K562 (cell line): ENCODE results near the gene CTSW. TPM values are rescaled to one million over a fixed set of nuclear protein-coding genes. Genes with fewer than 3 reads are reported as not detected.
A peak's percentile ranks its signal among the peaks of the same experiment; 100 is the strongest.

Source experiments
- CC2D1A ChIP-seq: fragments of 450-650 bp; IDR thresholded peaks from 2 replicates; pipeline ENCODE4 v1.6.1; 2017; ENCODE audit warnings: mild to moderate bottlenecking
- MAFG ChIP-seq: fragments of 450-650 bp; conservative IDR thresholded peaks from 2 replicates; pipeline ENCODE4 v1.6.1; 2016; ENCODE audit warnings: missing genetic modification characterization, missing compliant biosample characterization
- MLX ChIP-seq, 2 experiments: fragments of 450-650 bp in 1 of 2; sonication (generic) in 1 of 2; formaldehyde crosslinking; conservative IDR thresholded peaks; 2 replicates each; pipeline versions ENCODE4 v1.4.0 to v1.8.1; 2020 to 2022; ENCODE audit warnings: mild to moderate bottlenecking in 1 of 2, missing genetic modification reagents in 1 of 2
- RBFOX2 ChIP-seq: fragments of 200-400 bp; formaldehyde crosslinking; IDR thresholded peaks from 2 replicates; pipeline ENCODE4 v1.6.1; 2017; ENCODE audit warnings: low read depth, mild to moderate bottlenecking, low read length, moderate library complexity
- RBM34 ChIP-seq: fragments of 200-400 bp; formaldehyde crosslinking; IDR thresholded peaks from 2 replicates; pipeline ENCODE4 v1.6.1; 2018; ENCODE audit warnings: low read length, borderline replicate concordance; ENCODE audit not compliant: insufficient read depth
- SMC3 ChIP-seq: conservative IDR thresholded peaks from 2 replicates; pipeline ENCODE4 v1.6.1; 2011; ENCODE audit warnings: low read depth, low read length, improper control_type of control experiment; ENCODE audit not compliant: insufficient read depth
- ZBTB34 ChIP-seq: fragments of 250-450 bp; sonication (Bioruptor Pico); IDR thresholded peaks from 2 replicates; pipeline ENCODE4 v1.8.0; 2021; ENCODE audit warnings: mild to moderate bottlenecking, moderate library complexity
- ZKSCAN1 ChIP-seq: fragments of 150-350 bp; IDR thresholded peaks from 2 replicates; pipeline ENCODE4 v1.6.1; 2016; ENCODE audit warnings: low read depth, low read length
- ZMIZ1 ChIP-seq, 2 experiments: fragments of 150-350 bp in 1 of 2; IDR thresholded peaks; 2 replicates each; pipeline ENCODE4 v1.6.1; 2012 to 2016; ENCODE audit warnings: low read depth in 2 of 2, low read length in 2 of 2, mild to moderate bottlenecking in 1 of 2, moderate library complexity in 1 of 2
- ZNF140 ChIP-seq: fragments of 250-450 bp; sonication (Bioruptor Pico); IDR thresholded peaks from 2 replicates; pipeline ENCODE4 v1.8.0; 2021; ENCODE audit warnings: moderate library complexity, mild to moderate bottlenecking, inconsistent platforms
- ZNF165 ChIP-seq: fragments of 250-450 bp; sonication (Bioruptor Pico); IDR thresholded peaks from 2 replicates; pipeline ENCODE4 v1.4.0; 2020; ENCODE audit warnings: borderline replicate concordance
- ZNF175 ChIP-seq: fragments of 200-800 bp; sonication (Bioruptor generic); IDR thresholded peaks from 2 replicates; pipeline ENCODE4 v1.6.1; 2016; ENCODE audit warnings: low read depth, mild to moderate bottlenecking, missing genetic modification characterization, missing compliant biosample characterization
- ZNF212 ChIP-seq: fragments of 450-650 bp; formaldehyde crosslinking; IDR thresholded peaks from 2 replicates; pipeline ENCODE4 v1.4.0; 2020; ENCODE audit warnings: mild to moderate bottlenecking
- ZNF23 ChIP-seq: fragments of 250-450 bp; sonication (Bioruptor Pico); IDR thresholded peaks from 2 replicates; pipeline ENCODE4 v1.4.0; 2020; ENCODE audit warnings: mild to moderate bottlenecking
- ZNF449 ChIP-seq: fragments of 250-450 bp; sonication (Bioruptor Pico); IDR thresholded peaks from 2 replicates; pipeline ENCODE4 v1.8.0; 2022; ENCODE audit warnings: moderate library complexity, mild to moderate bottlenecking, inconsistent platforms
- ZNF717 ChIP-seq: fragments of 250-450 bp; sonication (Bioruptor Pico); IDR thresholded peaks from 2 replicates; pipeline ENCODE4 v1.5.0; 2021
- polyA plus RNA-seq, 8 experiments: library from polyadenylated mRNA; depleted of rRNA in 4 of 8; stranded (reverse) in 5 of 8; unstranded in 3 of 8; fragments of >200 nt; fragmentation: Nextera tagmentation in 2 of 8; fragmentation: Illumina TruSeq in 1 of 8; extraction: Ambion mirVana in 2 of 8; extraction: Trizol in 1 of 8; gene quantifications; 2 replicates each; pipeline versions ENCODE4 v1.2.1 to v1.2.3, GENCODE V29; 2011 to 2014; ENCODE audit warnings: inconsistent platforms in 1 of 8, missing spikeins in 1 of 8
- total RNA-seq, 7 experiments: library from RNA; depleted of rRNA in 6 of 7; stranded (reverse); fragments of >200 nt in 6 of 7; fragmentation: Illumina TruSeq in 2 of 7; extraction: Trizol in 2 of 7; gene quantifications; 2 replicates each; pipeline versions ENCODE4 v1.2.1 to v1.2.3, GENCODE V29; 2011 to 2021; ENCODE audit warnings: low replicate concordance in 1 of 7
- TF ChIP-seq, protein P1 (sequence below): fragments of 450-650 bp; IDR thresholded peaks from 2 replicates; pipeline ENCODE4 v1.7.1; 2018; ENCODE audit warnings: mild to moderate bottlenecking, low read depth; ENCODE audit not compliant: partially characterized antibody

CTSW gene
- total and polyA plus RNA-seq, 9 of the 15 experiments (the other 6 are each of a cell fraction or from before 2014, with no cell fraction given) = 0.04 TPM; not detected in 8

DNA sequence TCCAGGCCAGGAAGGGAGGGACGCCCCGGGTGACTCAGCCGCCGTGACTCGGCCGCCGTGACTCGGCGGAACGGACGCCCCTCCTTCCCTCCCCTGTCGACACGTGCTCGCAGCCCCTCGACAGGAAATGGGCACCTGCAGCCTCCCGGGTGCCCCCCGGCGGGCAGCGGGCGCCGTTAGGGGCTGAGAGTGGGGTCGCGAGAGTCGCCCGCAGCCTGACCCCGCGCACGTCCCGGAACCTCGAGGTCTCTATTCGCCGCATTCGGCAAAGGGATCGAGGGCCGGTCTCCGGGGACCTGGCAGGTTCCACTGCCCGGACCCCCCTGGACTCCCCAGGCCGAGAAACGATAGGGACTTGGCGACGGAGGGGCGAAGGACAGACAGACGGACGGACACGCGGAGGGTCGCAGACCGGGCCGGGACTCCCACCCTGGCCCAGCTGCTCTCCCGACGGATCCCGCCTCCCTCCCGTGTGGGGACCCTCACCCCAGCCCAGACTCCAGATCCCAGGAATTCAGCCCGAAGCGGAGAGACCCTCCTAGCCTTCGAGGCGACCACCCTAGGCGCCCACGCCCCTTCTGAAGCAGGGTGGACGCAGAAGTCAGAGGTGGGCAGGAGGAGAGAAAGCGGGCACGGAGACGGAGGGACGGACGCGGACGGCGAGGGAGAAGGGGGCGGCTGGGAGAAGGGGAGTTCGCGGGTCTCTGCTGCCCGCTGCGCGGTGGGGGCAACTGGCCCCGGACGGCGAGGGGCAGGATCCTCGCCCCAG is 19.9 kb downstream of the CTSW start (continued):
- TF ChIP-seq RBM34 (no peak), SMC3 (no peak), ZNF23 (CRISPR knock-in tag) (no peak), ZNF175 (CRISPR knock-in tag) (no peak), MAFG (tag) (peak; percentile 86), CC2D1A (0 out of 2 replicates have a peak, but pooled peaks have one; percentile 29), ZNF449 (CRISPR knock-in tag) (0 out of 2 replicates have a peak, but pooled peaks have one; percentile 37), ZNF165 (CRISPR knock-in tag) (no peak), ZMIZ1 (IDR thresholded peaks at IDR 0.05; ENCODE audit: low read depth in 2 of 2, low read length in 2 of 2) (no peak; a peak in 1 of 4 replicates), ZNF212 (CRISPR knock-in tag) (peak; percentile 14; the same call in 1 of the 2 replicates), MLX (CRISPR knock-in tag; conservative IDR thresholded peaks at IDR 0.05) (no peak), ZKSCAN1 (no peak), ZNF717 (CRISPR knock-in tag) (no peak), ZNF140 (CRISPR knock-in tag) (no peak), ZBTB34 (CRISPR knock-in tag) (no peak), RBFOX2 (peak; percentile 98)
- TF ChIP-seq, protein P1, sequence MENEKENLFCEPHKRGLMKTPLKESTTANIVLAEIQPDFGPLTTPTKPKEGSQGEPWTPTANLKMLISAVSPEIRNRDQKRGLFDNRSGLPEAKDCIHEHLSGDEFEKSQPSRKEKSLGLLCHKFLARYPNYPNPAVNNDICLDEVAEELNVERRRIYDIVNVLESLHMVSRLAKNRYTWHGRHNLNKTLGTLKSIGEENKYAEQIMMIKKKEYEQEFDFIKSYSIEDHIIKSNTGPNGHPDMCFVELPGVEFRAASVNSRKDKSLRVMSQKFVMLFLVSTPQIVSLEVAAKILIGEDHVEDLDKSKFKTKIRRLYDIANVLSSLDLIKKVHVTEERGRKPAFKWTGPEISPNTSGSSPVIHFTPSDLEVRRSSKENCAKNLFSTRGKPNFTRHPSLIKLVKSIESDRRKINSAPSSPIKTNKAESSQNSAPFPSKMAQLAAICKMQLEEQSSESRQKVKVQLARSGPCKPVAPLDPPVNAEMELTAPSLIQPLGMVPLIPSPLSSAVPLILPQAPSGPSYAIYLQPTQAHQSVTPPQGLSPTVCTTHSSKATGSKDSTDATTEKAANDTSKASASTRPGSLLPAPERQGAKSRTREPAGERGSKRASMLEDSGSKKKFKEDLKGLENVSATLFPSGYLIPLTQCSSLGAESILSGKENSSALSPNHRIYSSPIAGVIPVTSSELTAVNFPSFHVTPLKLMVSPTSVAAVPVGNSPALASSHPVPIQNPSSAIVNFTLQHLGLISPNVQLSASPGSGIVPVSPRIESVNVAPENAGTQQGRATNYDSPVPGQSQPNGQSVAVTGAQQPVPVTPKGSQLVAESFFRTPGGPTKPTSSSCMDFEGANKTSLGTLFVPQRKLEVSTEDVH = no peak
